RWPE2 (cell line): ENCODE measurements around the gene SCAF11.
A peak's percentile ranks its signal among the peaks of the same experiment; 100 is the strongest.
"Not testable (repeated sequence)": the region's sequence is repeated elsewhere in the genome, so short reads cannot be mapped to it uniquely, and the experiment has no call there.

Experiments
- ATAC-seq: fragments of 200-7000 bp; cut with Tn5 transposase; 3 replicates; pipeline ENCODE4 v1.9.1; 2021; ENCODE audit warnings: low read depth
- DNase-seq: peaks from one replicate; pipeline ENCODE4 v3.0.0-alpha.2; 2020; ENCODE audit warnings: low spot score
- H3K27ac ChIP-seq: fragments of 450-650 bp; 2 replicates; pipeline ENCODE4 v1.5.1; 2017; ENCODE audit warnings: mild to moderate bottlenecking; ENCODE audit not compliant: poor library complexity, severe bottlenecking
- H3K27me3 ChIP-seq: fragments of 250-450 bp; sonication (Bioruptor Pico); 2 replicates; pipeline ENCODE4 v1.5.1; 2021; ENCODE audit warnings: mild to moderate bottlenecking, moderate library complexity; ENCODE audit not compliant: insufficient read depth, poor library complexity, severe bottlenecking
- H3K36me3 ChIP-seq: fragments of 250-450 bp; sonication (Bioruptor Pico); 2 replicates; pipeline ENCODE4 v1.5.1; 2020; ENCODE audit warnings: low read depth, mild to moderate bottlenecking, moderate library complexity
- H3K4me1 ChIP-seq: fragments of 250-450 bp; sonication (Bioruptor Pico); 2 replicates; pipeline ENCODE4 v1.5.1; 2021; ENCODE audit warnings: mild to moderate bottlenecking, moderate library complexity; ENCODE audit not compliant: insufficient read depth, poor library complexity, severe bottlenecking
- H3K4me3 ChIP-seq: fragments of 250-450 bp; sonication (Bioruptor Pico); 2 replicates; pipeline ENCODE4 v1.5.1; 2021; ENCODE audit warnings: mild to moderate bottlenecking, moderate library complexity; ENCODE audit not compliant: severe bottlenecking
- H3K9me3 ChIP-seq: fragments of 250-450 bp; sonication (Bioruptor Pico); 2 replicates; pipeline ENCODE4 v1.5.1; 2021; ENCODE audit warnings: mild to moderate bottlenecking, moderate library complexity; ENCODE audit not compliant: severe bottlenecking
- TF ChIP-seq, protein P1 (sequence below): fragments of 450-650 bp; IDR thresholded peaks from one replicate; pipeline ENCODE4 v1.5.1; 2017; ENCODE audit warnings: mild to moderate bottlenecking, moderate library complexity; ENCODE audit not compliant: poor library complexity, severe bottlenecking

The SCAF11 gene, protein sequence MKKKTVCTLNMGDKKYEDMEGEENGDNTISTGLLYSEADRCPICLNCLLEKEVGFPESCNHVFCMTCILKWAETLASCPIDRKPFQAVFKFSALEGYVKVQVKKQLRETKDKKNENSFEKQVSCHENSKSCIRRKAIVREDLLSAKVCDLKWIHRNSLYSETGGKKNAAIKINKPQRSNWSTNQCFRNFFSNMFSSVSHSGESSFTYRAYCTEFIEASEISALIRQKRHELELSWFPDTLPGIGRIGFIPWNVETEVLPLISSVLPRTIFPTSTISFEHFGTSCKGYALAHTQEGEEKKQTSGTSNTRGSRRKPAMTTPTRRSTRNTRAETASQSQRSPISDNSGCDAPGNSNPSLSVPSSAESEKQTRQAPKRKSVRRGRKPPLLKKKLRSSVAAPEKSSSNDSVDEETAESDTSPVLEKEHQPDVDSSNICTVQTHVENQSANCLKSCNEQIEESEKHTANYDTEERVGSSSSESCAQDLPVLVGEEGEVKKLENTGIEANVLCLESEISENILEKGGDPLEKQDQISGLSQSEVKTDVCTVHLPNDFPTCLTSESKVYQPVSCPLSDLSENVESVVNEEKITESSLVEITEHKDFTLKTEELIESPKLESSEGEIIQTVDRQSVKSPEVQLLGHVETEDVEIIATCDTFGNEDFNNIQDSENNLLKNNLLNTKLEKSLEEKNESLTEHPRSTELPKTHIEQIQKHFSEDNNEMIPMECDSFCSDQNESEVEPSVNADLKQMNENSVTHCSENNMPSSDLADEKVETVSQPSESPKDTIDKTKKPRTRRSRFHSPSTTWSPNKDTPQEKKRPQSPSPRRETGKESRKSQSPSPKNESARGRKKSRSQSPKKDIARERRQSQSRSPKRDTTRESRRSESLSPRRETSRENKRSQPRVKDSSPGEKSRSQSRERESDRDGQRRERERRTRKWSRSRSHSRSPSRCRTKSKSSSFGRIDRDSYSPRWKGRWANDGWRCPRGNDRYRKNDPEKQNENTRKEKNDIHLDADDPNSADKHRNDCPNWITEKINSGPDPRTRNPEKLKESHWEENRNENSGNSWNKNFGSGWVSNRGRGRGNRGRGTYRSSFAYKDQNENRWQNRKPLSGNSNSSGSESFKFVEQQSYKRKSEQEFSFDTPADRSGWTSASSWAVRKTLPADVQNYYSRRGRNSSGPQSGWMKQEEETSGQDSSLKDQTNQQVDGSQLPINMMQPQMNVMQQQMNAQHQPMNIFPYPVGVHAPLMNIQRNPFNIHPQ (N-terminal part only)

DNA sequence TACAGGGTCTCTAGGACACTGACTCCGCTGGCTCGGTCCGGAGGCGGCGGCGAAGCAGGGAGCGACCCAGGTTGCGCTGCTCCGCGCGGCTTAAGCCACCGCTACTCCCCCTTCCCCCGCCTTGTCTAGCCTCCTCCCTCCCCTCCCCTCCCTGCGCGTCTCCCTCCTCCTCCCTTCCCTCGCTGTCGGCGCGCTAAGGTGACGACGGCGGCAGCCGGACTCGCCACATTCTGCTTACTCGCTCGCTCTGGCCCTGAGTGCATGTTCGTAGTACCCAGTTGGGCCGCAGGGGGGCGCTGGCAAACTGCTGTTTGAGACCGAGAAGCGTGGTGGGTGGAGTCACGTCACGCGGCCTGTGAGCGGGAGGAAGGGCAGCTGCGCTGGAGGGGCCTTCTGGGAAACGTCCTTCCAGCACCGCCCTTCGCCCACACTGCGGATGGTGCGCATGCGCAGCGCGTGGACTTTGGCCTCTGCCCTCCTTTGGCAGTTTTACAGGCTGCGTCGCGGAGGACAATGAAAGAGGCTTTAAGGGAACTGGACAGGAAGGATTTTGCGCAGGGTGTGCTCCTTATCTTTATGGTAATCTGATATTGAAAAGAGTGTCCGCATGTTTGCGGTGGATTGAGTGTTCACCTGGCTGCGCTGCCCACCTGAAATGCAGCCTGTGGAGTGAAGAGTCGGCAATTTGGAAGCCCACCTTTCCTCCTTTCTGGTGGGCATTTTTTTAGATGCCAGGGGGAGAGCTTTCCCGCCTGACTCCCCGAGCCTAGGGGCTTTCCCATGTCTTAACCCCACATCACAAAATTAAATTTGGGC lies at the start of gene SCAF11:
Gene SCAF11 (minus strand): TSS at position 107 of the 816 bp plus-strand sequence. CDS start 26,407 bp downstream, outside the sequence.
- Histone ChIP-seq H3K4me3 (peak within 1 kb of the TSS; percentile 75), H3K9me3 (no peaks in the 10 kb centered on the region), H3K36me3 (peaks cover 16% of the 10 kb centered on the region), H3K27me3 (no peaks in the 10 kb centered on the region), H3K4me1 (peaks cover 15% of the 10 kb centered on the region), H3K27ac (peak within 1 kb of the TSS; percentile 88)
- DNase-seq: peak; percentile 99
- TF ChIP-seq, protein P1, sequence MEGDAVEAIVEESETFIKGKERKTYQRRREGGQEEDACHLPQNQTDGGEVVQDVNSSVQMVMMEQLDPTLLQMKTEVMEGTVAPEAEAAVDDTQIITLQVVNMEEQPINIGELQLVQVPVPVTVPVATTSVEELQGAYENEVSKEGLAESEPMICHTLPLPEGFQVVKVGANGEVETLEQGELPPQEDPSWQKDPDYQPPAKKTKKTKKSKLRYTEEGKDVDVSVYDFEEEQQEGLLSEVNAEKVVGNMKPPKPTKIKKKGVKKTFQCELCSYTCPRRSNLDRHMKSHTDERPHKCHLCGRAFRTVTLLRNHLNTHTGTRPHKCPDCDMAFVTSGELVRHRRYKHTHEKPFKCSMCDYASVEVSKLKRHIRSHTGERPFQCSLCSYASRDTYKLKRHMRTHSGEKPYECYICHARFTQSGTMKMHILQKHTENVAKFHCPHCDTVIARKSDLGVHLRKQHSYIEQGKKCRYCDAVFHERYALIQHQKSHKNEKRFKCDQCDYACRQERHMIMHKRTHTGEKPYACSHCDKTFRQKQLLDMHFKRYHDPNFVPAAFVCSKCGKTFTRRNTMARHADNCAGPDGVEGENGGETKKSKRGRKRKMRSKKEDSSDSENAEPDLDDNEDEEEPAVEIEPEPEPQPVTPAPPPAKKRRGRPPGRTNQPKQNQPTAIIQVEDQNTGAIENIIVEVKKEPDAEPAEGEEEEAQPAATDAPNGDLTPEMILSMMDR: peak; percentile 97
- peak; percentile 83 for ATAC-seq

GRCh38 chr12:46037066-46037465 lies 46.7 kb upstream of the SCAF11 start:
- ATAC-seq: not testable (repeated sequence)

DNA sequence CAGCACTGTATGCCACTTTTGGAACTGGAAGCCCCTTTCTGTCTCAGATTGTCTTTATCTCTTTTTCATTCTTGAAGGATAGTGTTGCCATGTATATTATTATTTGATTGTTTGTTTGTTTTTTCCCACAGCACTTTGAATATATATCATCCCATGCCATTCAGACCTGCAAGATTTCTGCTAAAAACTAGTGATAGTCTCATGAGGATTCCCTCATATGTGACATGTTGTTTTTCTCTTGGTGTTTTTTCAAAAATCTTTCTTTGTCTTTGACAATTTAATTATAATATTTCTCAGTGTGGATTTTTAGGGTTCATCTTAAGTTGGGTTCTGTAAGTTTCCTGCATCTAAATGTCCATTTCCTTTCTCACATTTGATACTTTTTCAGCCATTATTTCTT lies 36.8 kb upstream of the SCAF11 start:
- TF ChIP-seq, protein P1: no peak

More at GRCh38 chr12:46037066-46037465, 46.7 kb upstream of the SCAF11 start:
- DNase-seq, H3K36me3 ChIP-seq, H3K4me1 ChIP-seq, H3K9me3 ChIP-seq, H3K4me3 ChIP-seq, H3K27ac ChIP-seq, H3K27me3 ChIP-seq: not testable (repeated sequence)

GRCh38 chr12:46024099-46024498 lies 33.7 kb upstream of the SCAF11 start:
- peaks cover 8% of the 10 kb centered on the region for H3K9me3 ChIP-seq
- DNase-seq: no peak
- no peak overlapping the region for H3K27ac ChIP-seq
- H3K4me1 ChIP-seq: no peaks in the 10 kb centered on the region
- no peak overlapping the region for H3K4me3 ChIP-seq
- no peak for ATAC-seq
- no peaks in the 10 kb centered on the region for H3K27me3 ChIP-seq
- no peaks in the 10 kb centered on the region for H3K36me3 ChIP-seq
- TF ChIP-seq, protein P1: no peak

More for the DNA sequence above, 36.8 kb upstream of the SCAF11 start:
- no peak for ATAC-seq
- H3K27me3 ChIP-seq: no peaks in the 10 kb centered on the region
- peaks cover 8% of the 10 kb centered on the region for H3K9me3 ChIP-seq
- H3K4me1 ChIP-seq: no peaks in the 10 kb centered on the region
- H3K36me3 ChIP-seq: no peaks in the 10 kb centered on the region
- DNase-seq: no peak
- H3K4me3 ChIP-seq: no peak overlapping the region
- H3K27ac ChIP-seq: no peak overlapping the region
